ENCODE data around the gene FAM193A.
"Not testable (repeated sequence)": the region's sequence is repeated elsewhere in the genome, so short reads cannot be mapped to it uniquely, and the experiment has no call there.

Gene FAM193A

DNA sequence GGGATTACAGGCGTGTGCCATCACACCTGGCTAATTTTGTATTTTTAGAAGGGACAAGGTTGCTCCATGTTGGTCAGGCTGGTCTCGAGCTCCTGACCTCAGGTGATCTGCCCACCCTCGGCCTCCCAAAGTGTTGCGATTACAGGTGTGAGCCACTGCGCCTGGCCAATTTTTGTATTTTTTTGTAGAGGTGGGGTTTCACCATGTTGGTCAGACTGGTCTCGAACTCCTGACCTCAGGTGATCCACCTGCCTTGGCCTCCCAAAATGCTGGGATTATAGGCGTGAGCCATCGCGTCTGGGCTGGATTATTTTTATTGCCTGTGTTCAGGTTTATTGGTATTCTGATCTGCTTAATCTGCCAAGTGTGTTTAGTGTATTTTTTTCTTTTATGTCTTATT lies 82.3 kb downstream of the FAM193A start:
- DNase-seq: not testable (repeated sequence)

DNA sequence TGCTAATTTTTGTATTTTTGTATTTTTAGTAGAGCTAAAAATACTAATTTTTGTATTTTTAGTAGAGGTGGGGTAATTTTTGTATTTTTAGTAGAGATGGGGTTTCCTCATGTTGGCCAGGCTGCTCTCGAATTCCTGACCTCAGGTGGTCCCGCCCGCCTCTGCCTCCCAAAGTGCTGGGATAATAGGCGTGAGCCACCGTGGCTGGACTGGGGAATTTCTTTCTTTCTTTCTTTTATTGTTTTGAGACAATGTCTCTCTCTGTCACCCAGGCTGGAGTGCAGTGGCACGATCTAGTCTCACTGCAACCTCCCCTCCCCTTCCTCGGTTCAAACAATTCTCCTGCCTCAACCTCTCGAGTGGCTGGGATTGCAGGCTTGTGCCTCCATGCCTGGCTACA lies 83.0 kb downstream of the FAM193A start:
- no peak for DNase-seq

DNA sequence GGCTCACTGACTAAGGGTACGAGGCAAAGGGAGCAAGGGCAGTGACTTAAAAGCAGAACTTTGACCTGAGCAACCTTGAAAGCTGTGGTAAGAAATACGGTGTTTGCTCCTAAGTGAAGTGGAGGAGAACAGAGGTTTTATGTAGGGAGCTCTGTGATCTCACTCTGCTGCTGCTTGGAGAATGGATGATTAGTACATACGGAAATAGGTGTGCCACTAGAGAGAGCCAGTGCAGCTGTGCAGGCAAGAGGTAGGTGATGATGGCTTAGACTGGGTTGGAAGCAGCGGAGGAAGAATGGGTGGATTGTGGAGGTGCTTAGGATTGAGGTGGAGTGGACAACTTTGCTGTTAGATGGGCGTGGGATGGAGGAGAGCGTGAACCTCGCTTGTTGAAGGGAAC lies 85.0 kb downstream of the FAM193A start:
- DNase-seq: no peak

DNA sequence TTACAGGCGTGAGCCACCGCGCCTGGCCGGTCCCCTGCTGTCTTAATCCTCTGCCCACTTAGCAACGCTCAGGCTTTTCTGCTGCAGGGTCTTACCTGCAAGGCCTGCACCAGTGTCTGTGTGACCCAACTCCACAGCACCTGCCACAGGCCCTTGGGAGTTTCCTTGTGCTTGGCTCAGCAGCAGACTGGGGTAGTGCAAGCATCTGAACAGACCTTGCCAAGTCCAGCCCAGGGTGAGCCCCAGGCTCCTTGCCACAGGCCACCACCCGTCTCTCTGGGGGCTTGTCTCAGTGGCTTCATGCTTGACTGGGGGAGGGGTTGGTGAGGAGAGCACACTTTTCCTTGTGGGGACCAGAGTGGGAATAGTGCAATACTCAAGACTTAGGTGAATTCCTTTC lies 87.0 kb downstream of the FAM193A start:
- DNase-seq: no peak

DNA sequence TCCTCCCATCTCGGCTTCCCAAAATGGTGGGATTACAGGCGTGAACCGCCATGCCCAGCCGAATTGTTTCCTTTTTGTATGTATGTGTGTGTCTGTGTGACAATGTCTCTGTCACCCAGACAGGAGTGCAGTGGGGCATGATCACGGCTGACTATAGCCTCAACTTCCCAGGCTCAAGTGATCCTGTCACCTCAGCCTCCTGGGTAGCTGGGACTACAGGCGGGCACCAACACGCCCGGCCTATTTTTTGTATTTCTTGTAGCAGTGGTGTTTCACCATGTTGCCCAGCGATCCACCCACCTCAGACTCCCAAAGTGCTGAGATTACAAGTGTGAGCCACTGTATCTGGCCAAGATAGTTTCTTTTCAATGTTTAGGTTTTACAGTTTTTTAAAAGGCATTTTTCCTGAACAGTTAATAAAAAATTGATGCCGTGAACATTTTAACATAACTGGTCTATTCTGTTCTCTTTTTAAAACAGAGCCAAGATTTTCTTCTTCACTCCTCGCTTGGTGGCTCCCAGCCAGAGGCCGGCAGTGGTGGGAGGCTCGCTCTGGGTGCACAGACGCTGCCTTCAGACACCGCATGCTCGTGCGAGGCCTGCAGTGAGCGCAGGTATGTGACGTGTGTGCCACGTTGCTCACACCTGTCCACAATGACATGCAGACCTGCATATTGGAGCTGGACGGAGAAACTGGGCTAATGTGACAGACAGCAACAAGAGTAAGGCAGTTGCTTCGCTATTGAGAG lies 88.5 kb downstream of the FAM193A start:
- no peak for DNase-seq

DNA sequence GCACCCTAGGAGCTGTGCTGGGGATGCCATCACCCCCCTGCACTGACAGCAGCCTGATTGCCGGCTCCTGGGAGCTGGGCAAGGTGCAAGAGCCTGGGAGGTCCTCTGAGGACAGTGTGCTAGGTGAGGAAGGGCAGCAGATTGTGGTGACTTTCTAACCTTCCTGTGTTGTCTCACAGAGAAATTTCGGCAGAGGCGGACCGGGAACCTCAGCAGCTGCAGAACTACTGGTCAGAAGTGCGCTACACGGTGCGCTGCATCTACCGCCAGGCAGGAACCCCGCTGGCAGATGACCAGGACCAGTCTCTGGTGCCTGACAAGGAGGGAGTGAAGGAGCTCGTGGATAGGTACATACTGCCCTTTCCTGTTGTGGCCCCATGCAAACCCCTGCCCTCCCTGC lies 89.8 kb downstream of the FAM193A start:
- no peak for DNase-seq

DNA sequence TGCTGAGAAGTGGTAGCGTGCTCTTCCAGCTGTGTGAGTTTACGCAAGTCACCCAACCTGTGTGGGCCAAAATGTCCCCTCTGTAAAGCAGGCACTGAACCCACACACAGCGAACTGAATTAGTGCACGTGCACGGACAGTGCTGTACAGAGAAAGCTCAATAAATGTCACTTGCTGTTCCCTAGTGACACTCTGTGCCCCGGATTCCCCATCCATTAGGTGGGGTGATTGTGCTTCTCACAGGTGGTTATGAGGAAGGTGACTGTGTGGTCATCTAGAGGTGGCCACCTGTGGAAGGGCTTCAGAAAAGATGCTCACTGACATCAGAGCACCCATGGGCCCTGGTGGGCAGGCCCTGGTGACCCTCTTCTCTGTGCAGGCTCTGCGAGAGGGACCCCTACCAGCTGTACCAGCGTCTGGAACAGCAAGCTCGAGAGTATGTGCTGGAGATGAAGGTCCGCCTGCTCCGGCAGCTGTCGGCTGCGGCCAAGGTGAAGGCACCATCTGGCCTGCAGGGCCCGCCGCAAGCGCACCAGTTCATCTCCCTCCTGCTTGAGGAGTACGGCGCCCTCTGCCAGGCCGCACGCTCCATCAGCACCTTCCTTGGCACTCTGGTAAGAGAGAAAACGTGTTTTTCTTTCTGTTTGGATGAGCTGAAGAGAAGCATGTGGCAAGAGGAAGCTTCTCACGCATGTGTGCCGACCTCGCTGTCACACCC lies 94.3 kb downstream of the FAM193A start:
- no peak for DNase-seq

DNA sequence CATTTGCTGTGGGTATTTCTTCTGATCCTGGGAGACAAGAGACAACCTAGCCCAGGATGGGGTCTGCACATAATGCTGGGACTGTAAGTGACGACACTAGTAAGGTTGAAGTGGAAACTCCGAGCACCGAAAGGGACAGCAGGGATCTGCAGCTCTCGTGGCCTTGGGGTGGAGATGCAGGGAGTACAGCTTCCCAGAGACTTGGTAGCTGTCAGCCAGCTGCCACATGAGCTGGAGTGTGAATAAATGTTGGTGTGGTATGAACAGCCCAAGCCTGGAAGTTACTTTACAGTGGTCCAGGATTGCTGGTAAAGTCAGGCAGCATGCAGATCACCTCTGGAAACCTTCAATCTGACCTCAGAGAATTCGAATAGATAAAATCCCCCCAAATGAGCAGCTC lies 97.6 kb downstream of the FAM193A start:
- DNase-seq: no peak

DNA sequence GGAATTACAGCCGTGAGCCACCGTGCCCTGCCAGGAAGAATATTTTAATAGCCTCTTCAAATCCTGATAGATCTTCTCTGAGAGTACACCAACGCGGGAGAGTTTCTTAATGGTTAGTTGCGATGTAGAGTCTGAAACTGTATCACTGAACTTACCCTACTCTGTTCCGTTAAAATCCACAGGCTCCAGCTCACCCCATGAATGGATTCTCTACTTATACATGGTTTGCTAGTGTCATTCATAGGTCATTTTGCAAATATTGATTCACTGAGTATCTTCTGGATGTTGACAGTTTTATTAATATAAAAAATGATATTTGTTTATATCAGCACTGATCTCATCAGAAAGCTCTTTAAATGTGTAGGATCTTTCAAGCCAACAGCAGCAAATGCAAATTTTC lies 99.9 kb downstream of the FAM193A start:
- DNase-seq: no peak

DNA sequence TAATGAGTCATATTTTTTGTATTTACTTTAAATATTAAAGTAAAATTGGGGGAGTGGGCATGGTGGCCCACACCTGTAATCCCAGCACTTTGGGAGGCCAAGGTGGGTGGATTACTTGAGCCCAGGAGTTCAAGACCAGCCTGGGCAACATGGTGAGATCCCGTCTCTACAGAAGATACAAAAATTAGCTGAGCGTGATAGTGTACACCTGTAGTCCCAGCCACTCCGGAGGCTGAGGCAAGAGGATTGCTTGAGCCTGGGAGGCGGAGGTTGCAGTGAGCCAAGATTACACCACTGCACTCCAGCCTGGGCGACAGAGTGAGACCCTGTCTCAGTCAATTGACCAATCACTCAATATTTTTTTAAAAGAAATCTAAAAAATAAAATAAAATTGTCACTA lies 100.5 kb downstream of the FAM193A start:
- not testable (repeated sequence) for DNase-seq

DNA sequence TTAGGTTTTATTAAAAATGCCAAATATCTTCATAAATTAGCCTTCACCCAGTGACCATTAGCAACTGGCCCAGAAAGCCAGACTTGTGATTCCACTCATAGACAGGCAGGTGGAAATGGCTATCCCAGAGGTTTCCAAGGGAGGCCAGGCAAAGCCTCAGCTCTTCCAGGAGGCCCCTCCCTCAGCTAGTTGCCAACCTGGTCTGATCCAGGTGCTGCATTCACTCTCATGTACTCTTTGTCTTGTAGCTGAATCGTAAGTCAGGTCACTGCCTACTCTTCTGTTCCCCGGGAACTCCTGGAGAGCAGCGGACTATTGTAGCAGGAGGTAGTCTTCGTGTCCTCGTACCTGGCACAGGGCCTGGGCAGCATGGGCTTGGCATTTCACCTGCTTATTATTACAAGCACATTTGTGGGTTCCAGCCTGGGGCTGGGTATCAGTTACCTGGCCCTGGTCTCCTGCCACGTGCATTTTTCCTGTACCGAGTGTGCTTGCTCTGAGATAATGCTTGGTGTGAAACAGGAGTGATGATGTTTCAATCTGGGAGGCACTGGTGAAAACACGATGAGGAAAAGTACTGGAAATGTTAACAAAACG lies 101.6 kb downstream of the FAM193A start:
- no peak for DNase-seq

DNA sequence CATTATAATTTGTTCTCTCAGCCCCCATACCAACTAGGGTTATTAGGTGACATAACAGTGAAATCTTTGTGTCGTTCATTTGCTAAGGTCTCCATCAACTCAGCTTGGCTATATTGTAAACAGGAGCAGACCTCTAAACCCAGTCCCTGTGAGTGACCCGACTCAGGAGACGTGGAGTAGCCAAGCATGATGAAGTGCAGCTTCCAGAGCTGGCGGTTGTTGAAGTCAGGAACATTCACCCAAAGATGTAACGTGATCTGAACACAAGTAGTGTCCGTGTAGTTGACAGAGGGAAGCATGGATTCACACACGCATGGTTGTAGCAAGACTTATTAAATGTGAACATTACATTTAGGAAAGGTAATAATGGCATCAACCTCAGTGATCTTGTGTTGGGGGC lies 102.3 kb downstream of the FAM193A start:
- DNase-seq: no peak

DNA sequence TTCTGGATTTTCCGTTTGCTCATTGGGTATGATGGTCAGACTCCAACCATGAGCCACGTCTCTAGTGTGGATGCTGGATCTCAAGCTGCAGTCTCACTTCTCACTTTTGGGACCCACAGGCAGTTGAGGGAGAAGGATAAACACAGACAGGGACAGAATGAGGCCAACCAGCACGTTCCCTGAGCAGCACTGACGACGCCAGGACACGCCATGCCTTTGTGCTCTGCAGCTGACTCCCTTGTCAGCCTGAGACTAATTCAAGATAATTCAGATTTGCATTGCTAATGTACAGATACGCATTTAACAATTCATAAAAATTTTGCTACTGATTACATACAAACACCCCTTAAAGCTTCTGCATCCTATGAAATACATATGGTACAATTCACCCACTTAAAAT lies 106.5 kb downstream of the FAM193A start:
- DNase-seq: no peak

DNA sequence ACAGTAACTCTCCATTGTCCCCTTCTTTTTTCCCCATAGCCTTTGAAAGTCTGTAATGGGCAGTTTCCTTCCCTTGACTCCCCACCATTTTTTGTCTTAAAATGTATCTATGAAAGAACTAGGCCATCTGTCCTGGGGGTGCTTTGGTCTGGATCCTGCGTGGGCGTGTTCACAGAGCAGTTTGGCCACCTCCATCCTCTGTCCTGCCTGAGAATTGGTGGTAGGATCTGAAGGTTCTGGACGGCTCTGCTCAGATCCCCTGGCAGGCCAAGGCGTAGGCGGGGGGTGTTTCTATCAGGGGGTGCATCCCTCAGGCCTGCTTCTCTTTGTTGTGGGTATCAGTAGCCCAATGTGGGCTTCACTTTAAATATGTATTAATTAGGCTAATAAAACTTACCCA lies 107.1 kb downstream of the FAM193A start:
- DNase-seq: no peak

DNA sequence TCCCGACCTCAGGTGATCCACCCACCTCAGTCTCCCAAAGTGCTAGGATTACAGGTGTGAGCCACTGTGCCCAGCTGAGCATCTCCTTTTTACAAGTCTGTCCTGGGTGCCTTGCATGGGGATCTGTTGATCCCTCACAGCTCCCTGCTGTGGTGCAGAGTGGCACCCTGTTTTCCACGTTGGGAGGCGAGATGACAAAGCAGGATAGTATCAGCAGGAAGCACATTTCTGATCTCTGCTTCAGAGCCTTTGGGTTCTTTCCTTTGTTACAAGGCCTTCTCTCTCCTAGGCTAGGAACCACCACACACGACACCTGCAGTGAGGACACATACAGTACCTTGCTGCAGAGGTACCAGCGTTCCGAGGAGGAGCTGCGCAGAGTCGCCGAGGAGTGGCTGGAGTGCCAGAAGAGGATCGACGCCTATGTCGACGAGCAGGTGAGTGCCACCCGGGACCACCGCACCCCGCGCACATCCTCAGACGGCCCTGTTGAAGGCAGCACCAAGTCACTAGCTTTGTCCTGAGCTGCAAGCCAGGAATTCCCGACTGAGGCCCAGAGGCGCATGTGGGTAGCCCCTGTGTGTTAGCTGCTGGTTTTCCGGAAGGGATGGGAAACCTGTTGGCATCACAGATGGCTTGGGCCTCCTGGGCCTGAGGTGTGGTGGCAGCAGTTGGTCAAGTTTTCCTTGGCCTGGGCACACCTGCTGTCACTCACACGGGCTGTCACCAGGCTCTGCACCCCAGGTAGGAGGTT lies 110.1 kb downstream of the FAM193A start:
- no peak for DNase-seq

DNA sequence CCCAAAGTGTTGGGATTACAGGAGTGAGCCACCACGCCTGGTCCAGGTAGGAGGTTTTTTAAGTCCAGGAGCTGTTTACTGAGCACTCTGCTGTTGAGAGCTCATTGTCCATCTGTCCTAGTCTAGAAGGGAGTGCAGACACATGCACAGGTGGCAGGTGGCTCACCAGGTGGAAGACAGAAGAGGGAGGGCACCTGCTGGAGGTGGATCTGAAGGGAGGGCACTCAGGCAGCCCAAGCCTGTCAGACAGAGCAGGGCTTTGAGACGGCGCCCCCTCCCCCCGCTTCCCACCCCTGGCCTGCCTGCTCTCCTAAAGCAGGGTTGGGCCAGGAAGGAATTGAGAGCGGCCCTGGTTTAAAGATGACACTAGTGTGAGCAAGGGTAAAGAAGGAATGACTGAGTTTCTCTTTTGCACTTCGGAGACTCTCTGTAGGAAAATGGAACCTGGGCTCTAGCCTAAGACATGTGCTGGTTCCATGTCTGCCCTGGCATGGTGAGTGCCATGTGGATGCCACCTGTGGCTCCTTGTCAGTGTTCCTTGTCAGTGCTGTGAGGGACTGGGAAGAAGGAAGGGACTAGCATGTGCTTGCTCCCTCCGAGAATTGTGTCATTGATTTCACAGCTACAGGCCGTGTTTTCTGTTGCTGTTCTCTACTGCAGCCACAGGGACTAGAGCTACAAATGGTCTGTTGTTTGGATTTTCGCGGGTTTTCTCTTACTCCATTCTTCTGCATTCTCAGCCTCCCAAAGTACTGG lies 111.1 kb downstream of the FAM193A start:
- no peak for DNase-seq

DNA sequence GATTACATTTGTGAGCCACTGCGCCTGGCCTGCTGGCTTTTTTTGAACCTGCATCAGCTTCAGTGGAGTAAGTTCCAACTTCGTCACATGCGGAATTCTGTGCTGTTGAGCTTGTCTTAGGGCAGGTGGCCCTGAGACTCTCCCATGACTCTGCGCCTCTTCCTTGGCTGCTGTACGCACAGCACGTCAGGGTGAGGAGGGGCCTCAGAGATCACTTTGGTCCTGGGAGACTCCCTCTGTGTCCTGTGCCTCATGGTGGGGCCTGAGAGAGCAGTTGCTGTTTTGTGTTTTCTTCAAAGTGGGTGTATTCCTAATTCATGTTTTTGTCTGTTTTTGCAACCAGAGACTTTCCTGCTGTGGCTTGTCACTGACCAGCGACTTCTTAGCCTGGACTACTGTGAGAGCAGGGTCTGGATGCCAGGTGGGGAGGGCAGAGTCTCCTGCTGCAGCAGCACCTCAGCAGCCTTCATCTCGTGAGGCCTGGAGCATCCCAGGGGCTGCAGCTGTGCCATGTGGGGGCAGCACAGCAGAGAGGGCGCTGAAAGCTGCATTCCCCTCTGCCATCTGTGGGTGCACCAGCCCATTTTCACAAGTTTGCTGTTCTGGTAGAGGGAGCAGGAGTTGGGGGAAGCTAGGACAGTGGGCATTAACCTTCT lies 111.8 kb downstream of the FAM193A start:
- DNase-seq: no peak

DNA sequence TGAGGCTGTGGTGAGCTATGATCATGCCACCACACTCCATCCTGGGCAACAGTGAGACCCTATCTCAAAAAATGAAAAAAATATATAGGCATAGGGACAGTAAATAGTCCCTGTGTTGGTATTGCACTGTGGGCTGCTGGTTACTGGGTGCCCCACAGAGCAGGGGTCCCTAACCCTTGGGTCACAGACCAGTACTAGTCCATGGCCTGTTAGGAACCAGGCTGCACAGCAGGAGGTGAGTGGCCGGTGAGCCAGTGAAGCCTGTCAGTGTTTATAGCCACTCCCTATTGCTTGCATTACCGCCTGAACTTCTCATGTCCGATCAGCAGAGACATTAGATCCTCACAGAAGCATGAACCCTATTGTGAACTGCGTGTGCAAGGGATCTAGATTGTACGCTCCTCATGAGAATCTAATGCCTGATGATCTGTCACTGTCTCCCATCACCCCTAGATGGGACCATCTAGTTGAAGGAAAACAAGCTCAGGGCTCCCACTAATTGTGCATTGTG lies 113.2 kb downstream of the FAM193A start:
- DNase-seq: no peak

DNA sequence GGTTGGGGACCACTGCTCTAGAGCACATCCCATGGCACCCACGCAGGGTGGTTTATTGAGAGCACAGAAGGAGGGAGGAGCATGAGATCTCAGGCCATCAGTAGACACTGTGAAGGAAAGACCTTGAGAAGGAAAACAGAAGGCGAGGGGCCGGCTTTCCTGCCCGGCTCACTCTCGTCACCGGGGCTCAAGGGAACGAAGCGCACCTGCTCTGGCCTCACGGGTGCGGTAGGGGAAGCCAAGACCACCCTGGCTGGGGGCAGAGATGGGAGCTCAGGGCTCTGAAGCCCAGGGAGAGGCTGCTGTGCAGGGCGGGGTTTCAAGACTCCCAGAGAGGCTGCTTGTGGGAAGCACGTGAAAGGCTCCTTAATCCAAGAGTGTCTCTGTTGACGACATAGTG lies 113.8 kb downstream of the FAM193A start:
- DNase-seq: no peak

DNA sequence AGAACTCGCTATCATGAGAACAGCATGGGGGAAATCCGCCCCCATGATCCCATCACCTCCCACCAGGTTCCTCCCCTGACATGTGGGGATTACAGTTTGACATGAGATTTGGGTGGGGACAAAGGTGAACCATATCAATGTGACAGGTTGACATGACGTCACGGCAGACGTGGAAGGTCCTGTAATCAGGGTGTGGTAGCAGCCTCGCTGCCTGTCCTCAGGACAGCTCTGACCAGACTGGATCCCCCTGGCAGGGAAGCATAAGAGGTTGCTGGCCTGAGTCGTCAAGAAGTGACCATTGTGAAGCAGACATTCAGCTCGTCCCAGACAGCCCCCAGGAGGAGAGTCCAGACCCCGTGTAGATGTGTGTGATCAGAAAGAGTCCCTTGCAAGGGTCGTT lies 115.1 kb downstream of the FAM193A start:
- no peak for DNase-seq

DNA sequence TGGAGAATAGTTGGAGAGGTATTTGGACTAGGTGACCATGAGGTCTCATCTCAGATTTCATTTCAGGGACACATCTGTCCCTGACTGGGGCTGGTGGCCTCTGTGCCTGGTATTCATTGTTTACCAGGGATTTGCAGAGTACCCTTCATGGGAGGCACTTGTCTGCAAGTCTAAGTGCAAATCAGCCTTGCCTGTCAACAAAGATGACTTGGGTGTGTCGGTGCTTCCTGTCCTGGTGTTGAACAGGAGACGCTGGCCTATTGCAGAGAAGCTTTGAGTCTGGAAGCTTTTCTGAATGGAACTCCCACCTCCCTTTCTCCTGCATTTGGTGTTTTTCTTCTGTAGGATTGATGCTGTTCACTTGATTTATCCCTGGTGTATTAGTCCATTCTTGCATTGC lies 115.6 kb downstream of the FAM193A start:
- DNase-seq: no peak

Measured in CD4-positive, alpha-beta T cell treated with Interleukin-1 beta for 1 hour (primary cell).